ENCODE measurements around the gene ITFG2.
"Not testable (repeated sequence)": the region's sequence is repeated elsewhere in the genome, so short reads cannot be mapped to it uniquely, and the experiment has no call there.

The ITFG2 gene

DNA sequence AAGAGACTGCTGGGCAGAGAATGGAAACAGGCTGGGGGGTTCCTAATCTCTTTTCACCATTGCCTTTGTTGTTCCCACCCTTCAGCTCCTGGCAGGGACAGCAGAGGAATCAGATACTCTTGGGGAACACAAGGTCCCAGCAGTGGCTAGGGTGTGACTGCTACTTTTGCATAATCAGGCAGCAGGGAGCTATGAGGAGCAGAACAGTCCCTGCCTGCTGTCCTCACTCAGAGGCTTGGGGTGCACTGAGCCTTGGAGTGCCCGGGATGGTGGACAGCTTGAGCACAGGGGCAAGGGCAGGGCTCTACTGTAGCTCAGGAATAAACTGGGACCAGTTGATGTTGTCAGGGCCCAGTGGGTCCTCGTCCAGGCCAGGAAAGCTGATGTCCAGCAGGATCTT, 45.9 kb downstream of the ITFG2 start:
- peaks cover 54% of the 10 kb centered on the region for H3K36me3 Mint-ChIP-seq
- H3K27ac Mint-ChIP-seq, result peak overlapping the region; percentile 74
- no peaks in the 10 kb centered on the region for H3K9me3 Mint-ChIP-seq
- ATAC-seq, result no peak
- no peaks in the 10 kb centered on the region for H3K4me1 Mint-ChIP-seq
- no peak for DNase-seq (ENCODE audit: low spot score in 2 of 2)
- no peak overlapping the region for H3K4me3 Mint-ChIP-seq

DNA sequence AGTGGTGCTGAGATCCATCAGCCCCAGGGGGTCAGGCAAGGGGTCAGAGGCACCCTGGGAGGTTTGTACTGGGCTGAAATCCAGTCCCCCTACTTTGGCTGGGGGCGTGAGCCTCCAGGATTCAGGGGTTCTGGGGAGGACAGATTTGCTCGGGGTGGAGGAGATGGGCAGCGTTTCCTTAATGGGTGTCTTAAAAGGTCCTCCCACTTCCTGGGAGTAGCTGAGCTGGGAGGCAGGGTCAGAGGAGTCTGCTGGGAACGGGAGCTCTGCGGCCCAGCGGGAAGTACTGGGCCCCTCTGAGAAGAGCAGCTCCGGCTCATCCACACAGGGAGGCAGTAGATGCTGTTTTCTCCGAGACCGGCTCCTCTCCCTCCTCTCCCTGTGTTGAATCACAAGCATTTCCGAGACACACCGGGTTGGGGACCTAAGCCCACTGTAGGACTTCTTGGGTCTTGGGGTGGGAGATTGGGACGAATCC, 46.5 kb downstream of the ITFG2 start:
- Mint-ChIP-seq H3K4me1 (no peaks in the 10 kb centered on the region), H3K27ac (peak overlapping the region; percentile 74), H3K36me3 (peaks cover 61% of the 10 kb centered on the region), H3K4me3 (no peak overlapping the region), H3K9me3 (no peaks in the 10 kb centered on the region)
- no peak for DNase-seq (ENCODE audit: low spot score in 2 of 2)
- ATAC-seq, result no peak

DNA sequence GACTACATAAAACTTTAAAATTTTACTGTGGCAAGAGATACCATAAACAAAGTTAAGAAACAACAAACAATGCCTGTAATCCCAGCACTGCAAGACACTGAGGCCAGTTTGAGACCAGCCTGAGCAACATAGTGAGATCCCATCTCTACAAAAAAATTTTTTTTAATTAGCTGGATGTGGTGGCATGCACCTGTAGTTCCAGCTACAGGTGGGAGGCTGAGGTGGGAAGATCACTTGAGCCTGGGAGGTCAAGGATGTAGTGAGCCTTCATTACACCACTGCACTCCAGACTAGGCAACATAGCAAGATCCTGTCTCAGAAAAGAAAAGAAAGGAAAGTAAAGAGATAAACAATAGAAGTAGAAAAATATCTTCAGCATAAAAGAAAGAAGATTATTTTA, 47.7 kb downstream of the ITFG2 start:
- Mint-ChIP-seq H3K36me3 (peaks cover 72% of the 10 kb centered on the region), H3K9me3 (no peaks in the 10 kb centered on the region)
- ATAC-seq, result no peak

DNA sequence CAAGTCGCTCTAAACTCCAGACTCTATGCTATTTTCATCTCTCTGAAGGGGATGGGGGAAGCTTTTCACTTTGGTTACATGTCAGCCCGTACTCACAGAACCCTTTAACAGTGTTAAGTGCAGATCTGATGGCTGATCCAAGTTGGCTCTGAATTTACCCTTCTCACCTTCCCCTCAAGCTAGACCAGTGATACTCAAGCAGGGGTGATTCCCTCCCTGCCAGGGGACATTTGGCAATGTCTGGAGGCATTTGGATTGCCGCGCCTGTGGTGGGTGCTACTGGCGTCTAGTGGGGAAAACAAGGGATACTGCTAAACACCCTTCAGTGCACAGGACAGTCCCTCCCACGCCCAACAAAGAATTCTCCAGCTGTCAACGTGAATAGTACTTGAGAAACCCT, 50.4 kb downstream of the ITFG2 start:
- no peak overlapping the region for H3K27ac Mint-ChIP-seq
- H3K36me3 Mint-ChIP-seq, result peaks cover 100% of the 10 kb centered on the region
- no peak for ATAC-seq

More for the DNA sequence above, 47.7 kb downstream of the ITFG2 start:
- DNase-seq (ENCODE audit: low spot score in 2 of 2), result no peak
- Mint-ChIP-seq H3K4me1 (no peaks in the 10 kb centered on the region), H3K4me3 (no peak overlapping the region), H3K27ac (no peak overlapping the region)

DNA sequence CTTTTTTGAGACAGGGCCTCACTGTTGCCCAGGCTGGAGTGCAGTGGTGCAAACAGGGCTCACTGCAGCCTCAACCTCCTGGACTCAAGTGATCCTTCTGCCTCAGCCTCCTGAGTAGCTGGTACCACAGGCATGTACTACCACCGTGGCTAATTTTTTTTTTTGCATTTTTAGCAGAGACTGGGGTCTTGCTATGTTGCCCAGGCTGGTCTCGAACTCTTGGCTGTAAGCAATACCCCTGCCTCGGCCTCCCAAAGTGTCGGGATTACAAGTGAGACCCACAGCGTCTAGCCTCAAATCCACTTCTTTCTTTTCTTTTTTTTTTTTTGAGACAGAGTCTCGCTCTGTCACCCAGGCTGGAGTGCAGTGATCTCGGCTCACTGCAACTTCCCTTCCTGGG, 50.9 kb downstream of the ITFG2 start:
- H3K27ac Mint-ChIP-seq, result peak overlapping the region; percentile 78
- H3K9me3 Mint-ChIP-seq; H3K4me3 Mint-ChIP-seq; DNase-seq (ENCODE audit: low spot score in 2 of 2); ATAC-seq: not testable (repeated sequence)
- H3K4me1 Mint-ChIP-seq, result peaks cover 13% of the 10 kb centered on the region
- peaks cover 100% of the 10 kb centered on the region for H3K36me3 Mint-ChIP-seq

More for the DNA sequence above, 50.4 kb downstream of the ITFG2 start:
- Mint-ChIP-seq H3K4me3 (no peak overlapping the region), H3K4me1 (peaks cover 8% of the 10 kb centered on the region), H3K9me3 (no peaks in the 10 kb centered on the region)
- DNase-seq (ENCODE audit: low spot score in 2 of 2), result no peak

DNA sequence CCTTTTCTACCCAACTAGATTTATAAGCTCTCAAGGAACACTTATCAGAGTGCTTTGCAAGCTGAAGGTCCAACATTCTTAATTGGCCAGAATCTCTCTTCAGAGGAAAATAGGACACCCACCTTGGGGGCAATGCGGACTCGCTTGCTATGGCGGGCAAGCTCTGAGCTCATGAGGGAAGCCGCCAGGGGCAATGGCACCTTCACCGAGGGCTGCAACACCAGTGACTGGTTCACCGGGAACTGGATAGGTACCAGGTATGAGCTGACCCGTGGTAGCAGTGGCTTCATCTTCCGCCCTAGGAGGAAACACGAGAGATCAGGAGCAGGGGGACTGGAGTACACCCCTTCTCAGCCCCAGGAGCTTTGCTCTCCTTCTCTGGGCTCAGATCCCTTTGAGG, 51.7 kb downstream of the ITFG2 start:
- no peak for ATAC-seq
- Mint-ChIP-seq H3K27ac (peak overlapping the region; percentile 78), H3K4me3 (no peak overlapping the region), H3K36me3 (peaks cover 100% of the 10 kb centered on the region), H3K4me1 (peaks cover 17% of the 10 kb centered on the region), H3K9me3 (no peaks in the 10 kb centered on the region)
- DNase-seq (ENCODE audit: low spot score in 2 of 2), result no peak

DNA sequence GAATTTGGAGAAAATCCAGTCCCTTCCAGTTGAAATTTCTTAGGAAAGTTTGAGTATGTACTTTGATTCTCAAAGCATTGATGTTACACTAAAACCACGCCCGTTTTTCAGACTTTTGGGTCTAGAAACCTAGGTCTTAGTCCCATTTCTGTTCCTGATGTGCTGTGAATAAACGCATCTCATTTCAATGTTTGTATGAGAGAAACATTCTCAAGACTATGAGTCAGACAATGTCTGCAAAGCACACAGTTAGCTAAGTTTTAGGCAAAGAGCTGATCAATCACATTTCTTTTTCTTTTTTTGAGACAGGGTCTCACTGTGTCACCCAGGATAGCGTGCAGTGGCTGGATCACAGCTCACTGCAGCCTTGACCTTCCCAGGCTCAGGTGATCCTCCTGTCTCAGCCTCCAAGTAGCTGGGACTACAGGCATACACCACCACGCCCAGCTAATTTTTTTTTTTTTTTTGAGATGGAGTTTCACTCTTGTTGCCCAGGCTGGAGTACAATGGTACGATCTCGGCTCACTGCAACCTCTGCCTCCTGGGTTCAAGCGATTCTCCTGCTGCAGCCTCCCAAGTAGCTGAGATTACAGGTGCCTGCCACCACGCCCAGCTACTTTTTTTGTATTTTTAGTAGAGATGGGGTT, 56.6 kb downstream of the ITFG2 start:
- not testable (repeated sequence) for H3K9me3 Mint-ChIP-seq; DNase-seq (ENCODE audit: low spot score in 2 of 2); H3K4me3 Mint-ChIP-seq; ATAC-seq
- Mint-ChIP-seq H3K4me1 (peaks cover 17% of the 10 kb centered on the region), H3K27ac (peak overlapping the region; percentile 88), H3K36me3 (peaks cover 100% of the 10 kb centered on the region)

All from stimulated activated effector memory CD8-positive, alpha-beta T cell treated with anti-CD3 and anti-CD28 coated beads, Interleukin-12 subunit alpha, Interleukin-12 subunit beta, amount 100 ng/mL, for 72 hours (primary cell).